HCT116 (cell line): Measurements from ENCODE around the gene LSS. TPM values are rescaled to one million over a fixed set of nuclear protein-coding genes. Genes with fewer than 3 reads are reported as not detected.

ENCODE experiments used
- ATAC-seq: fragments of 200-7000 bp; cut with Tn5 transposase; 2 replicates; pipeline ENCODE4 v1.9.1; 2020; ENCODE audit warnings: mild to moderate bottlenecking, moderate library complexity
- BruUV-seq: library from RNA; stranded (reverse); fragments of 400-500 nt; replicated peaks from 2 replicates; lab custom pipeline; 2021; lab: Mats Ljungman, UMichigan
- CTCF ChIA-PET: fragments of 300-600 bp; sonication (Branson Sonifier 250); formaldehyde crosslinking; loops from one replicate; lab custom pipeline; 2021; ENCODE audit warnings: antibody characterized with exemption; lab: Charles Lee
- POLR2A ChIA-PET: fragments of 300-600, 350-600 bp; sonication (Branson Sonifier 250); formaldehyde crosslinking; loops from one replicate; lab custom pipeline; 2021; ENCODE audit warnings: antibody characterized with exemption; lab: Charles Lee
- RAD21 ChIA-PET, 2 experiments: fragments of 300-600 bp; sonication (Branson Sonifier 250); formaldehyde crosslinking; loops; one replicate each; lab custom pipeline; 2023; ENCODE audit warnings: low total read pairs in 2 of 2; ENCODE audit not compliant: uncharacterized antibody in 2 of 2, unreplicated experiment in 2 of 2, low non-redundant PET in 1 of 2; lab: Charles Lee
- DNase-seq: peaks from one replicate; pipeline ENCODE4 v3.0.0-alpha.2; 2010; ENCODE audit warnings: low read depth, low spot score
- H2AFZ ChIP-seq: fragments of 200-600 bp; shearing (Covaris generic), sonication (generic); 2 replicates; pipeline ENCODE4 v1.6.1; 2017; ENCODE audit warnings: low read depth, mixed run types, mixed read lengths, antibody characterized with exemption, low read length; ENCODE audit not compliant: poor library complexity, severe bottlenecking
- H3K27ac ChIP-seq: 2 replicates; pipeline ENCODE4 v1.5.1; 2012; ENCODE audit warnings: low read depth, low read length
- H3K27me3 ChIP-seq: fragments of 200-600 bp; sonication (generic); 2 replicates; pipeline ENCODE4 v1.6.1; 2016; ENCODE audit warnings: mixed run types, low read length, mixed read lengths; ENCODE audit not compliant: insufficient read depth
- H3K36me3 ChIP-seq, 2 experiments: fragments of 200-500 bp in 1 of 2; fragments of 200-600 bp in 1 of 2; sonication (Bioruptor generic) in 1 of 2; sonication (generic) in 1 of 2; 2 replicates each; pipeline versions ENCODE4 v1.5.1 to v1.6.1; 2014 to 2016; ENCODE audit warnings: low read length in 2 of 2, inconsistent platforms in 1 of 2, mixed read lengths in 1 of 2, mixed run types in 1 of 2; ENCODE audit not compliant: insufficient read depth in 2 of 2, control insufficient read depth in 1 of 2
- H3K4me1 ChIP-seq, 2 experiments: fragments of 200-600 bp in 1 of 2; sonication (generic) in 1 of 2; 2 replicates each; pipeline versions ENCODE4 v1.5.1 to v1.6.1; 2012 to 2017; ENCODE audit warnings: low read length in 2 of 2, inconsistent platforms in 1 of 2, mild to moderate bottlenecking in 1 of 2, mixed read lengths in 1 of 2, mixed run types in 1 of 2, moderate library complexity in 1 of 2; ENCODE audit not compliant: insufficient read depth in 2 of 2, control insufficient read depth in 1 of 2
- H3K4me2 ChIP-seq: fragments of 200-600 bp; sonication (generic); 2 replicates; pipeline ENCODE4 v1.6.1; 2017; ENCODE audit warnings: mixed run types, low read length, mixed read lengths
- H3K4me3 ChIP-seq, 2 experiments: fragments of 200-600 bp in 1 of 2; sonication (generic) in 1 of 2; replicated peaks in 1 of 2; 2 replicates each; pipeline ENCODE4 v1.5.1; 2011 to 2016; ENCODE audit warnings: low read length in 2 of 2, control low read depth in 1 of 2, low read depth in 1 of 2, mild to moderate bottlenecking in 1 of 2, mixed read lengths in 1 of 2, mixed run types in 1 of 2
- H3K79me2 ChIP-seq: fragments of 200-600 bp; sonication (generic); 2 replicates; pipeline ENCODE4 v1.6.1; 2017; ENCODE audit warnings: mild to moderate bottlenecking, mixed run types, low read length, moderate library complexity, mixed read lengths; ENCODE audit not compliant: insufficient read depth
- H3K9ac ChIP-seq: fragments of 200-600 bp; sonication (generic); 2 replicates; pipeline ENCODE4 v1.6.1; 2016; ENCODE audit warnings: low read length, mixed read lengths
- H3K9me2 ChIP-seq: fragments of 200-600 bp; sonication (generic), shearing (Covaris generic); 2 replicates; pipeline ENCODE4 v1.6.1; 2017; ENCODE audit warnings: mixed run types, mild to moderate bottlenecking, moderate library complexity; ENCODE audit not compliant: insufficient read depth
- H3K9me3 ChIP-seq, 2 experiments: fragments of 200-500 bp in 1 of 2; fragments of 200-600 bp in 1 of 2; sonication (Bioruptor generic) in 1 of 2; sonication (generic) in 1 of 2; 2 replicates each; pipeline ENCODE4 v1.6.1; 2014 to 2017; ENCODE audit warnings: low read length in 2 of 2, mixed read lengths in 2 of 2, inconsistent platforms in 1 of 2, low read depth in 1 of 2, mild to moderate bottlenecking in 1 of 2, mixed run types in 1 of 2, moderate library complexity in 1 of 2; ENCODE audit not compliant: control insufficient read depth in 1 of 2, insufficient read depth in 1 of 2
- H4K20me1 ChIP-seq: fragments of 200-600 bp; sonication (generic), shearing (Covaris generic); 2 replicates; pipeline ENCODE4 v1.6.1; 2017; ENCODE audit warnings: mixed run types, mild to moderate bottlenecking, moderate library complexity; ENCODE audit not compliant: insufficient read depth
- ATF3 ChIP-seq: IDR thresholded peaks from 2 replicates; pipeline ENCODE4 v1.6.1; 2012
- POLR2A ChIP-seq: IDR thresholded peaks from 2 replicates; pipeline ENCODE4 v1.7.0; 2011; ENCODE audit warnings: borderline replicate concordance; ENCODE audit not compliant: insufficient read depth, insufficient read length; ENCODE audit errors: extremely low read depth
- REST ChIP-seq: IDR thresholded peaks from 2 replicates; pipeline ENCODE4 v1.6.1; 2012; ENCODE audit warnings: low read depth
- SRF ChIP-seq: IDR thresholded peaks from 2 replicates; pipeline ENCODE4 v1.6.1; 2012; ENCODE audit warnings: low read depth
- ZFX ChIP-seq: fragments of 450-650 bp; IDR thresholded peaks from 2 replicates; pipeline ENCODE4 v1.6.1; 2017
- intact Hi-C: fragments of 100-400 bp; cut with micrococcal nuclease; formaldehyde crosslinking; loops from 2 replicates; pipeline ENCODE4 v1.10.0; 2022
- total RNA-seq: library from RNA; stranded (reverse); gene quantifications from one replicate; pipeline ENCODE4 v1.2.1, GENCODE V29; 2021; ENCODE audit not compliant: unreplicated experiment

Gene LSS
- total RNA-seq, 1 experiment from 2014 or later: 44.7 TPM

GRCh38 chr21:46213620-46214286, 14.8 kb downstream of the LSS start:
- ATAC-seq (no peak), DNase-seq (no peak)
- Histone ChIP-seq H3K79me2 (no peaks in the 10 kb centered on the region), H4K20me1 (no peaks in the 10 kb centered on the region), H3K4me2 (no peak overlapping the region), H3K27me3 (no peaks in the 10 kb centered on the region), H3K27ac (no peak overlapping the region), H3K4me1 (no peaks in the 10 kb centered on the region), H3K4me3 (no peak overlapping the region), H3K9me3 (no peaks in the 10 kb centered on the region), H3K9me2 (no peaks in the 10 kb centered on the region), H2AFZ (no peak overlapping the region), H3K36me3 (no peaks in the 10 kb centered on the region), H3K9ac (no peak overlapping the region)
- no TSS peak for BruUV-seq
- intact Hi-C loops: loop anchor here (5.0 kb wide), 2 partner anchors 66 to 241 kb away; no protein-coding TSS in a partner anchor
- RAD21 ChIA-PET: no interaction called here
- POLR2A ChIA-PET: no interaction called here
- no peak for TF ChIP-seq ZFX
- no peak for TF ChIP-seq POLR2A
- TF ChIP-seq REST: no peak
- TF ChIP-seq SRF: no peak
- TF ChIP-seq ATF3: no peak
- CTCF ChIA-PET: no interaction called here
